Measurements from ENCODE around the gene MYDGF. TPM values are rescaled to one million over a fixed set of nuclear protein-coding genes. Genes with fewer than 3 reads are reported as not detected.

MYDGF gene
- total and polyA plus RNA-seq, 9 of the 15 experiments (the other 6 are each of a cell fraction or from before 2014, with no cell fraction given): 4.2 to 141 (median 82.1) TPM

GRCh38 chr19:4704317-4704673 lies 34.2 kb upstream of the MYDGF start:
- no peak overlapping the region for H3K27ac ChIP-seq (ENCODE audit: extremely low read depth, low read depth, low read length)
- POLR2A ChIA-PET: no interaction called here
- no peak overlapping the region for H3K4me3 ChIP-seq
- in situ Hi-C loops (cut with MboI): no loop called here
- peaks cover 75% of the 10 kb centered on the region; the same call in 2 of the 3 replicates for H3K36me3 ChIP-seq (ENCODE audit: control insufficient read depth, insufficient read depth, low read length)
- H2AFZ ChIP-seq (ENCODE audit: low read depth, low read length): no peak overlapping the region
- CTCF ChIA-PET (ENCODE audit: low intra/inter-chr PET ratio): no interaction called here
- intact Hi-C loops (cut with micrococcal nuclease): no loop called here
- H3K27me3 ChIP-seq (ENCODE audit: control insufficient read depth in 2 of 2, insufficient read depth in 2 of 2, low read length in 2 of 2): no peaks in the 10 kb centered on the region
- DNase-seq (ENCODE audit: extremely low read depth in 1 of 4, low spot score in 3 of 4): no peak
- no peaks in the 10 kb centered on the region for H3K9me3 ChIP-seq (replicated peaks; ENCODE audit: control insufficient read depth, insufficient read depth, low read depth, low read length)
- BruUV-seq (replicated peaks): no TSS peak
- H3K9ac ChIP-seq (ENCODE audit: insufficient read depth in 1 of 2, low read depth in 2 of 2, low read length in 2 of 2): peak overlapping the region in 1 of 2 experiments; percentile 20; a peak in 1 of 4 replicates
- no peak for FAIRE-seq
- no peak overlapping the region for H3K4me2 ChIP-seq (ENCODE audit: insufficient read depth, low read length)
- peaks cover 0 to 13% of the 10 kb centered on the region in 2 experiments; a peak in 1 of 5 replicates for H3K4me1 ChIP-seq (replicated peaks in 1 of 2; ENCODE audit: control insufficient read depth in 2 of 2, insufficient read depth in 2 of 2, low read length in 2 of 2)
- no peaks in the 10 kb centered on the region for H3K79me2 ChIP-seq (ENCODE audit: control insufficient read depth, insufficient read depth, low read length)
- no peaks in the 10 kb centered on the region for H3K9me1 ChIP-seq (ENCODE audit: control insufficient read depth, insufficient read depth, low read length)
- H4K20me1 ChIP-seq (replicated peaks; ENCODE audit: control insufficient read depth, insufficient read depth, low read length): no peaks in the 10 kb centered on the region
- no peak for ATAC-seq
- 93% methylated on average over 8 of the region's 9 CpGs for WGBS (ENCODE audit: insufficient coverage, low coverage, missing lambda C conversion rate)
- TF ChIP-seq ZFP1 (CRISPR knock-in tag; IDR thresholded peaks at IDR 0.05) (no peak), TARDBP (IDR thresholded peaks at IDR 0.05) (no peak), POLR2B (IDR thresholded peaks at IDR 0.05; ENCODE audit: low read depth, partially characterized antibody) (no peak), NFRKB (IDR thresholded peaks at IDR 0.05; ENCODE audit: low read depth) (no peak), TCFL5 (CRISPR knock-in tag; conservative IDR thresholded peaks at IDR 0.05) (no peak), KDM4B (IDR thresholded peaks at IDR 0.05; ENCODE audit: borderline replicate concordance in 2 of 2, low read depth in 1 of 2) (no peak), PHF8 (IDR thresholded peaks at IDR 0.05; ENCODE audit: borderline replicate concordance, low read length) (no peak), HDAC1 (IDR thresholded peaks at IDR 0.05) (no peak), JUN (IDR thresholded peaks at IDR 0.05; ENCODE audit: borderline replicate concordance, low read depth, low read length) (no peak), JUN (CRISPR knock-in tag; IDR thresholded peaks at IDR 0.05; ENCODE audit: borderline replicate concordance) (no peak), RBM14 (IDR thresholded peaks at IDR 0.05; ENCODE audit: borderline replicate concordance, insufficient read depth, low read depth, low read length) (no peak), PKNOX1 (IDR thresholded peaks at IDR 0.05) (no peak), STAT5A (IDR thresholded peaks at IDR 0.05; ENCODE audit: borderline replicate concordance, low read length) (no peak), ILK (tag; IDR thresholded peaks at IDR 0.05; ENCODE audit: borderline replicate concordance, low read depth) (no peak), SRSF3 (IDR thresholded peaks at IDR 0.05; ENCODE audit: insufficient read depth, low read length) (no peak), CXXC5 (CRISPR knock-in tag; IDR thresholded peaks at IDR 0.05) (no peak)
- TF ChIP-seq, protein P1, sequence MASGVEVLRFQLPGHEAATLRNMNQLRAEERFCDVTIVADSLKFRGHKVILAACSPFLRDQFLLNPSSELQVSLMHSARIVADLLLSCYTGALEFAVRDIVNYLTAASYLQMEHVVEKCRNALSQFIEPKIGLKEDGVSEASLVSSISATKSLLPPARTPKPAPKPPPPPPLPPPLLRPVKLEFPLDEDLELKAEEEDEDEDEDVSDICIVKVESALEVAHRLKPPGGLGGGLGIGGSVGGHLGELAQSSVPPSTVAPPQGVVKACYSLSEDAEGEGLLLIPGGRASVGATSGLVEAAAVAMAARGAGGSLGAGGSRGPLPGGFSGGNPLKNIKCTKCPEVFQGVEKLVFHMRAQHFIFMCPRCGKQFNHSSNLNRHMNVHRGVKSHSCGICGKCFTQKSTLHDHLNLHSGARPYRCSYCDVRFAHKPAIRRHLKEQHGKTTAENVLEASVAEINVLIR (CRISPR knock-in tag; IDR thresholded peaks at IDR 0.05): no peak

Measured in K562 (cell line).